Esophagus muscularis mucosa (tissue), 4 donors: ENCODE results near the gene AMFR. TPM values are rescaled to one million over a fixed set of nuclear protein-coding genes. Genes with fewer than 3 reads are reported as not detected.

Experiments used
- DNase-seq: peaks from one replicate; pipeline ENCODE4 v3.0.0-alpha.2; 2017; ENCODE audit errors: extremely low spot score
- H3K27ac ChIP-seq, 4 donors: fragments of 200-600 bp; sonication (generic); replicated peaks in 1 of 4; 1 replicate in 3 of 4; 2 replicates in 1 of 4; pipeline ENCODE4 v1.5.1; 2016 to 2019; ENCODE audit warnings: mild to moderate bottlenecking in 1 of 4
- H3K27me3 ChIP-seq, 4 donors: fragments of 200-600 bp; sonication (generic); one replicate each; pipeline versions ENCODE4 v1.5.1 to v1.6.0; 2016 to 2019
- H3K36me3 ChIP-seq, 4 donors: fragments of 200-600 bp; sonication (generic); one replicate each; pipeline ENCODE4 v1.5.1; 2016 to 2019
- H3K4me1 ChIP-seq, 4 donors: fragments of 200-600 bp; sonication (generic); one replicate each; pipeline ENCODE4 v1.5.1; 2016 to 2019
- H3K4me3 ChIP-seq, 4 donors: fragments of 200-600 bp; sonication (generic); 1 replicate in 2 of 4; 2 replicates in 2 of 4; pipeline ENCODE4 v1.5.1; 2016 to 2019; ENCODE audit warnings: mild to moderate bottlenecking in 4 of 4, moderate library complexity in 1 of 4
- H3K9me3 ChIP-seq, 4 donors: fragments of 200-600 bp; sonication (generic); 1 replicate in 3 of 4; 2 replicates in 1 of 4; pipeline ENCODE4 v1.5.1; 2016 to 2019
- CTCF ChIP-seq, 3 experiments: fragments of 200-600 bp in 2 of 3; fragments of 450-650 bp in 1 of 3; sonication (generic) in 2 of 3; IDR thresholded peaks; one replicate each; pipeline ENCODE4 v1.5.1; 2017 to 2019; ENCODE audit warnings: antibody characterized with exemption in 3 of 3, mild to moderate bottlenecking in 2 of 3, moderate library complexity in 1 of 3
- EP300 ChIP-seq: sonication (generic); formaldehyde crosslinking; IDR thresholded peaks from one replicate; pipeline ENCODE4 v1.6.1; 2017; ENCODE audit warnings: antibody characterized with exemption
- POLR2A ChIP-seq: fragments of 450-650 bp; IDR thresholded peaks from one replicate; pipeline ENCODE4 v1.6.1; 2017; ENCODE audit warnings: antibody characterized with exemption, moderate library complexity, mild to moderate bottlenecking, low read depth
- POLR2AphosphoS5 ChIP-seq, 2 donors: sonication (generic); formaldehyde crosslinking; IDR thresholded peaks; one replicate each; pipeline ENCODE4 v1.6.1; 2017; ENCODE audit warnings: antibody characterized with exemption in 2 of 2
- WGBS: methylation state at CpG from one replicate; pipeline ENCODE4 v1.1.5; 2018; 5-methylcytosine and 5-hydroxymethylcytosine counted together
- intact Hi-C: fragments of 100-400 bp; cut with DNase I; formaldehyde crosslinking; loops from one replicate; pipeline ENCODE4 v1.15.1; 2023
- total RNA-seq, 4 donors: library from RNA; depleted of rRNA; stranded (reverse); fragments of >200 nt; gene quantifications; one replicate each; pipeline versions ENCODE4 v1.1.0 to v1.2.1, GENCODE V29; 2016

AMFR gene
- total RNA-seq, 4 donors from 2014 or later: 150 to 205 (median 179) TPM

GRCh38 chr16:56360117-56361008 lies 65.0 kb downstream of the AMFR start:
- Histone ChIP-seq H3K36me3 (peaks cover 24 to 50% (median 45%) of the 10 kb centered on the region in 4 donors), H3K27me3 (no peaks in the 10 kb centered on the region), H3K4me3 (no peak overlapping the region), H3K9me3 (no peaks in the 10 kb centered on the region), H3K27ac (no peak overlapping the region), H3K4me1 (peaks cover 8 to 19% (median 15%) of the 10 kb centered on the region in 4 donors)
- WGBS: 95% methylated on average over 15 of the region's 15 CpGs
- intact Hi-C loops: no loop called here
- TF ChIP-seq POLR2AphosphoS5 (IDR thresholded peaks at IDR 0.05) (no peak), EP300 (no peak), POLR2A (no peak), CTCF (IDR thresholded peaks at IDR 0.05) (no peak)
- no peak for DNase-seq

DNA sequence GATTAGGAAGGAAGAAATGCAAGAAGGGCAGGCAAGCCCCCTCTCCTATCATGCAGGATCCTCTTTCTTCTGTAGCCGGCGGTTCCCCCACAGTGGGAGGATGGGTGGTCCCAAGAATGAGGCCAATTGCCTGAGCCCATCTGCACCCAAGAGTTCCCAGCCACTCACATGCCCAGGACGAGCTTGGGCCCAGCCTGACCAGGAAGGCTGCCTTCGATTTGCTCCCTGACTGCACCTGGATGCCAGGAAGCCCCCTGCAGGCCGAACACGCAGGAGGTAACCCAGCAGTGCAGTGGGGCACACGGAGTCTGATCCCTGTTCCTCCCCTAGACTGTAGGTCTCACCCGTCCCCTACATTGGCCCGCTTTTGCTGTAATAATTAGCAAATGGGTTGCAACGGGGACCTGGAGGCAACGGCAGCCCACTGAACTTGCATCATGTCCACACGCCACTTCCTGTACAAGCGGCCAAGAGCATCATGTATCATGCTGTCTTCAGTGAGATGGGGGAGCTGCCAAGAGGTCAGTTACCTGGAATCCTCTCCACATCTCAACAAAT lies 67.5 kb downstream of the AMFR start:
- DNase-seq: no peak
- no peaks in the 10 kb centered on the region for H3K9me3 ChIP-seq
- H3K36me3 ChIP-seq: peaks cover 4 to 25% (median 20%) of the 10 kb centered on the region in 4 donors
- H3K4me3 ChIP-seq: no peak overlapping the region
- peaks cover 8 to 19% (median 15%) of the 10 kb centered on the region in 4 donors for H3K4me1 ChIP-seq
- 79% methylated on average over 7 of the region's 13 CpGs for WGBS
- H3K27me3 ChIP-seq: no peaks in the 10 kb centered on the region
- peak overlapping the region; percentile 30 to 63 (median 56) for H3K27ac ChIP-seq
- TF ChIP-seq EP300 (no peak), CTCF (IDR thresholded peaks at IDR 0.05) (no peak), POLR2AphosphoS5 (IDR thresholded peaks at IDR 0.05) (no peak), POLR2A (no peak)
- intact Hi-C loops: no loop called here

DNA sequence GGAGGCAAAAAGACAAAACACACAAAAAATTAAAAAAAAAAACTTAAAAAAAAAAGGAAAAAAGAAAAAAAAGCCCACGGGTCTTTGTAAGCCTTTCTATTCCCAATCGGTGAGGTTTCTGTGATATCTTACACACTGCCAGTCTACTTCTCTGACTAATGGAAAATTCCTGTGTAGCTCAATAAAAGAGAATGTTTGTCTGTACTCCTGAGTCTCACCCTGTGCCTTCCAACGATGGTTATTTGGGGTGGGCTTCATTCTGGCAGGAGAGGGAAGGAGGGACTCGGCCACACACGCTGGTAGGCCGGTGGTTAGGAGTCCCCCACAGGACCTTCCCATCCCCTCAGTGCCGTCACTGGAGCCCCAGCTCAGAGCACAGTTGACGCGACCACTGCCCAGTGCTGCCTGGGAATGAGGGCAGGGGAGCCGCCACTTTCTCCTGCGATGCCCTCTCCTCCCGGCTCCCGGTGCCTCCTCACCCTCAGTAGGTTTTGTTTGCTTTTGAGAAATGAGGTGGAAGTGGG lies 68.0 kb downstream of the AMFR start:
- DNase-seq: no peak
- H3K27ac ChIP-seq: peak overlapping the region; percentile 30 to 63 (median 56)
- 59% methylated on average over 13 of the region's 13 CpGs for WGBS

More for the DNA sequence above, 68.0 kb downstream of the AMFR start:
- no peaks in the 10 kb centered on the region for H3K27me3 ChIP-seq
- TF ChIP-seq CTCF (IDR thresholded peaks at IDR 0.05) (no peak), POLR2AphosphoS5 (IDR thresholded peaks at IDR 0.05) (no peak), EP300 (no peak), POLR2A (no peak)
- intact Hi-C loops: no loop called here
- peaks cover 8 to 19% (median 15%) of the 10 kb centered on the region in 4 donors for H3K4me1 ChIP-seq
- no peaks in the 10 kb centered on the region for H3K9me3 ChIP-seq
- H3K36me3 ChIP-seq: peaks cover 0 to 19% (median 15%) of the 10 kb centered on the region in 4 donors
- H3K4me3 ChIP-seq: peak overlapping the region; percentile 45 to 60 (median 57)
